ENCODE measurements around the gene DPP10.
"Not testable (repeated sequence)": the region's sequence is repeated elsewhere in the genome, so short reads cannot be mapped to it uniquely, and the experiment has no call there.

Gene DPP10

GRCh38 chr2:114843963-114844362, 401.5 kb downstream of the DPP10 start:
- no peak for DNase-seq

GRCh38 chr2:114857196-114857595, 414.8 kb downstream of the DPP10 start:
- DNase-seq, result no peak

- DNase-seq, result no peak
Measured at GRCh38 chr2:114859726-114860510, 417.5 kb downstream of the DPP10 start.

- DNase-seq, result no peak
Measured at GRCh38 chr2:114862243-114862642, 419.8 kb downstream of the DPP10 start.

GRCh38 chr2:114864901-114865300, 422.5 kb downstream of the DPP10 start:
- no peak for DNase-seq

- DNase-seq, result peak; percentile 17
Measured at GRCh38 chr2:114880046-114880445, 437.6 kb downstream of the DPP10 start.

- no peak for DNase-seq
Measured at GRCh38 chr2:114919985-114920384, 477.5 kb downstream of the DPP10 start.

- no peak for DNase-seq
Measured at GRCh38 chr2:114922076-114922475, 479.6 kb downstream of the DPP10 start.

GRCh38 chr2:114925296-114926255, 483.1 kb downstream of the DPP10 start:
- DNase-seq, result no peak

- DNase-seq, result no peak
Measured at GRCh38 chr2:114926303-114926702, 483.9 kb downstream of the DPP10 start.

GRCh38 chr2:114929225-114929624, 486.8 kb downstream of the DPP10 start:
- DNase-seq, result no peak

GRCh38 chr2:114933671-114934241, 491.3 kb downstream of the DPP10 start:
- DNase-seq, result no peak

- no peak for DNase-seq
Measured at GRCh38 chr2:114935031-114935430, 492.6 kb downstream of the DPP10 start.

- no peak for DNase-seq
Measured at GRCh38 chr2:114937366-114937930, 495.0 kb downstream of the DPP10 start.

GRCh38 chr2:114940785-114941458, 498.5 kb downstream of the DPP10 start:
- DNase-seq, result no peak

- no peak for DNase-seq
Measured at GRCh38 chr2:114949228-114949804, 506.9 kb downstream of the DPP10 start.

- DNase-seq, result no peak
Measured at GRCh38 chr2:114960389-114960788, 517.9 kb downstream of the DPP10 start.

GRCh38 chr2:114962532-114962931, 520.1 kb downstream of the DPP10 start:
- DNase-seq, result no peak

GRCh38 chr2:114968748-114969400, 526.4 kb downstream of the DPP10 start:
- no peak for DNase-seq

- not testable (repeated sequence) for DNase-seq
Measured at GRCh38 chr2:115004321-115004720, 561.9 kb downstream of the DPP10 start.

GRCh38 chr2:115011721-115012120, 569.3 kb downstream of the DPP10 start:
- DNase-seq, result no peak

GRCh38 chr2:115022013-115022412, 579.6 kb downstream of the DPP10 start:
- not testable (repeated sequence) for DNase-seq

Measured in NCI-H1105 (cell line).